CD4-positive, CD25-positive, alpha-beta regulatory T cell (primary cell): ENCODE data around the gene PEDS1. TPM values are rescaled to one million over a fixed set of nuclear protein-coding genes. Genes with fewer than 3 reads are reported as not detected.
A peak's percentile ranks its signal among the peaks of the same experiment; 100 is the strongest.
"Not testable (repeated sequence)": the region's sequence is repeated elsewhere in the genome, so short reads cannot be mapped to it uniquely, and the experiment has no call there.

Source experiments
- ATAC-seq, 2 donors: fragments of 150-1000 bp; cut with Tn5 transposase; one replicate each; pipeline ENCODE4 v1.10.0; 2021; ENCODE audit warnings: low read depth in 2 of 2, moderate number of reproducible peaks in 2 of 2, moderate library complexity in 1 of 2
- DNase-seq, 3 donors: peaks; one replicate each; pipeline versions ENCODE4 v3.0.0 to v3.0.0-alpha.2; 2012 to 2022; ENCODE audit warnings: mixed read lengths in 1 of 3
- H3K27ac ChIP-seq: one replicate; pipeline ENCODE4 v1.7.0; 2013; ENCODE audit warnings: mild to moderate bottlenecking, low read length; ENCODE audit not compliant: insufficient read depth, poor library complexity, severe bottlenecking
- H3K27me3 ChIP-seq: one replicate; pipeline ENCODE4 v1.7.0; 2013; ENCODE audit warnings: low read length; ENCODE audit not compliant: control insufficient read depth, insufficient read depth
- H3K36me3 ChIP-seq: one replicate; pipeline ENCODE4 v1.7.0; 2013; ENCODE audit warnings: mild to moderate bottlenecking, low read length, moderate library complexity; ENCODE audit not compliant: control insufficient read depth, insufficient read depth
- H3K4me1 ChIP-seq: 2 replicates; pipeline ENCODE4 v1.7.0; 2013; ENCODE audit warnings: mild to moderate bottlenecking, low read length; ENCODE audit not compliant: insufficient read depth, control insufficient read depth, poor library complexity, severe bottlenecking
- H3K4me3 ChIP-seq: one replicate; pipeline ENCODE4 v1.7.0; 2013; ENCODE audit warnings: low read depth, mild to moderate bottlenecking, low read length, moderate library complexity
- H3K9me3 ChIP-seq, 2 experiments: 1 replicate in 1 of 2; 2 replicates in 1 of 2; pipeline ENCODE4 v1.7.0; 2013; ENCODE audit warnings: low read length in 2 of 2, mild to moderate bottlenecking in 1 of 2, moderate library complexity in 1 of 2; ENCODE audit not compliant: control insufficient read depth in 2 of 2
- H3K27ac Mint-ChIP-seq, 3 donors: one replicate each; pipeline ENCODE4 v1.8.0; 2020 to 2022; ENCODE audit warnings: mild to moderate bottlenecking in 3 of 3, mixed read lengths in 3 of 3, moderate library complexity in 2 of 3
- H3K27me3 Mint-ChIP-seq: one replicate; pipeline ENCODE4 v1.8.0; 2022; ENCODE audit warnings: mild to moderate bottlenecking, mixed read lengths
- H3K36me3 Mint-ChIP-seq: one replicate; pipeline ENCODE4 v1.8.0; 2020; ENCODE audit warnings: mixed read lengths
- H3K4me1 Mint-ChIP-seq, 4 donors: one replicate each; pipeline ENCODE4 v1.8.0; 2020 to 2022; ENCODE audit warnings: mixed read lengths in 4 of 4, mild to moderate bottlenecking in 1 of 4
- H3K4me3 Mint-ChIP-seq, 4 donors: one replicate each; pipeline ENCODE4 v1.8.0; 2020 to 2022; ENCODE audit warnings: mild to moderate bottlenecking in 4 of 4, mixed read lengths in 4 of 4, moderate library complexity in 3 of 4
- H3K9me3 Mint-ChIP-seq, 7 donors: one replicate each; pipeline ENCODE4 v1.8.0; 2020 to 2022; ENCODE audit warnings: mixed read lengths in 7 of 7, mild to moderate bottlenecking in 3 of 7, moderate library complexity in 2 of 7
- polyA plus RNA-seq, 4 donors: library from polyadenylated mRNA; unstranded; fragments of 300-500 nt; fragmentation: Illumina TruSeq; gene quantifications; one replicate each; pipeline ENCODE4 v1.2.3, GENCODE V29; 2021
- total RNA-seq: library from RNA; stranded (reverse); gene quantifications from one replicate; pipeline ENCODE4 v1.2.3, GENCODE V29; 2022

The PEDS1 gene
- total and polyA plus RNA-seq, 5 donors from 2014 or later: 16.8 to 26.4 (median 18.2) TPM

GRCh38 chr20:50111120-50111828 is 42.2 kb downstream of the PEDS1 start:
- H3K4me1 Mint-ChIP-seq: peaks cover 27 to 95% (median 84%) of the 10 kb centered on the region in 4 donors
- Histone ChIP-seq H3K4me1 (peaks cover 68% of the 10 kb centered on the region), H3K36me3 (no peaks in the 10 kb centered on the region), H3K27ac (peak overlapping the region; percentile 92), H3K9me3 (no peaks in the 10 kb centered on the region), H3K27me3 (no peaks in the 10 kb centered on the region), H3K4me3 (peak overlapping the region; percentile 96)
- H3K4me3 Mint-ChIP-seq: peak overlapping the region; percentile 96 to 100 (median 98)
- DNase-seq (peak in 1 of 3 donors; percentile 31), ATAC-seq (no peak)
- no peaks in the 10 kb centered on the region for H3K9me3 Mint-ChIP-seq
- H3K27ac Mint-ChIP-seq: peak overlapping the region; percentile 96 to 99 (median 98)
- H3K36me3 Mint-ChIP-seq: no peaks in the 10 kb centered on the region
- H3K27me3 Mint-ChIP-seq: no peaks in the 10 kb centered on the region

- Histone ChIP-seq H3K27ac (peak overlapping the region; percentile 92), H3K27me3 (no peaks in the 10 kb centered on the region), H3K4me3 (peak overlapping the region; percentile 96), H3K9me3 (no peaks in the 10 kb centered on the region), H3K36me3 (no peaks in the 10 kb centered on the region), H3K4me1 (peaks cover 66% of the 10 kb centered on the region)
- Mint-ChIP-seq H3K27me3 (no peaks in the 10 kb centered on the region), H3K9me3 (no peaks in the 10 kb centered on the region), H3K4me1 (peaks cover 22 to 95% (median 82%) of the 10 kb centered on the region in 4 donors), H3K36me3 (no peaks in the 10 kb centered on the region), H3K27ac (peak overlapping the region; percentile 76 to 99 (median 91)), H3K4me3 (peak overlapping the region; percentile 96 to 100 (median 98))
- DNase-seq: peak in 2 of 3 donors; percentile 24 to 73
- peak; percentile 7 to 9 for ATAC-seq
Measured at GRCh38 chr20:50110141-50111047, 43.1 kb downstream of the PEDS1 start.

GRCh38 chr20:50108556-50109235 is 44.8 kb downstream of the PEDS1 start:
- Histone ChIP-seq H3K27me3 (no peaks in the 10 kb centered on the region), H3K9me3 (no peaks in the 10 kb centered on the region), H3K27ac (peak overlapping the region; percentile 41), H3K36me3 (no peaks in the 10 kb centered on the region), H3K4me1 (peaks cover 53% of the 10 kb centered on the region), H3K4me3 (no peak overlapping the region)
- Mint-ChIP-seq H3K4me3 (peak overlapping the region in 3 of 4 donors; percentile 3 to 97 (median 25)), H3K27me3 (no peaks in the 10 kb centered on the region), H3K36me3 (no peaks in the 10 kb centered on the region), H3K4me1 (peaks cover 26 to 89% (median 72%) of the 10 kb centered on the region in 4 donors), H3K27ac (peak overlapping the region in 2 of 3 donors; percentile 15 to 76), H3K9me3 (no peaks in the 10 kb centered on the region)
- DNase-seq: no peak
- no peak for ATAC-seq

GRCh38 chr20:50107796-50108331 is 45.7 kb downstream of the PEDS1 start:
- ATAC-seq (no peak), DNase-seq (no peak)
- peaks cover 29 to 90% (median 70%) of the 10 kb centered on the region in 4 donors for H3K4me1 Mint-ChIP-seq
- H3K36me3 Mint-ChIP-seq: peaks cover 3% of the 10 kb centered on the region
- Histone ChIP-seq H3K4me1 (peaks cover 47% of the 10 kb centered on the region), H3K36me3 (peaks cover 4% of the 10 kb centered on the region), H3K9me3 (no peaks in the 10 kb centered on the region), H3K27me3 (no peaks in the 10 kb centered on the region), H3K27ac (peak overlapping the region; percentile 41), H3K4me3 (no peak overlapping the region)
- H3K27me3 Mint-ChIP-seq: no peaks in the 10 kb centered on the region
- peak overlapping the region; percentile 47 to 76 (median 71) for H3K27ac Mint-ChIP-seq
- no peaks in the 10 kb centered on the region for H3K9me3 Mint-ChIP-seq
- peak overlapping the region in 3 of 4 donors; percentile 49 to 97 (median 61) for H3K4me3 Mint-ChIP-seq

GRCh38 chr20:50107086-50107660 is 46.4 kb downstream of the PEDS1 start:
- Histone ChIP-seq H3K27me3 (no peaks in the 10 kb centered on the region), H3K4me3 (no peak overlapping the region), H3K36me3 (peaks cover 7% of the 10 kb centered on the region), H3K9me3 (no peaks in the 10 kb centered on the region), H3K27ac (no peak overlapping the region), H3K4me1 (peaks cover 44% of the 10 kb centered on the region)
- H3K4me1 Mint-ChIP-seq: peaks cover 29 to 92% (median 73%) of the 10 kb centered on the region in 4 donors
- no peaks in the 10 kb centered on the region for H3K27me3 Mint-ChIP-seq
- peak overlapping the region in 1 of 3 donors; percentile 76 for H3K27ac Mint-ChIP-seq
- DNase-seq: no peak
- H3K4me3 Mint-ChIP-seq: peak overlapping the region in 2 of 4 donors; percentile 33 to 51
- ATAC-seq: no peak
- H3K9me3 Mint-ChIP-seq: no peaks in the 10 kb centered on the region
- H3K36me3 Mint-ChIP-seq: peaks cover 5% of the 10 kb centered on the region

- H3K4me1 Mint-ChIP-seq: peaks cover 29 to 92% (median 73%) of the 10 kb centered on the region in 4 donors
- ATAC-seq, H3K27me3 ChIP-seq, H3K27ac ChIP-seq, H3K27me3 Mint-ChIP-seq, H3K36me3 Mint-ChIP-seq, DNase-seq, H3K9me3 ChIP-seq, H3K9me3 Mint-ChIP-seq, H3K4me3 ChIP-seq, H3K36me3 ChIP-seq: not testable (repeated sequence)
- peak overlapping the region in 2 of 3 donors; percentile 48 to 76 for H3K27ac Mint-ChIP-seq
- peaks cover 44% of the 10 kb centered on the region for H3K4me1 ChIP-seq
- peak overlapping the region in 1 of 4 donors; percentile 33 for H3K4me3 Mint-ChIP-seq
Measured at GRCh38 chr20:50106669-50107068, 46.9 kb downstream of the PEDS1 start.
